A172 (cell line): ENCODE measurements around the gene APOL2. TPM values are rescaled to one million over a fixed set of nuclear protein-coding genes. Genes with fewer than 3 reads are reported as not detected.
"Not testable (repeated sequence)": the region's sequence is repeated elsewhere in the genome, so short reads cannot be mapped to it uniquely, and the experiment has no call there.

Experiments
- DNase-seq: peaks from one replicate; pipeline ENCODE4 v3.0.0-alpha.2; 2015; ENCODE audit warnings: low spot score
- total RNA-seq: library from RNA; depleted of rRNA; stranded (reverse); fragments of >200 nt; shearing (Covaris generic); gene quantifications from 2 replicates; pipeline ENCODE4 v1.2.3, GENCODE V29; 2014; rRNA removed

APOL2 gene
- 43.7 and 46.9 TPM in 2 replicates for total RNA-seq

- peak; percentile 81 for DNase-seq
Measured at GRCh38 chr22:36239401-36240171, at the start of gene APOL2. Gene APOL2 (minus strand): TSS chr22:36239527. CDS start chr22:36233162, 6,365 bp downstream.

- DNase-seq, result no peak
Measured at GRCh38 chr22:36288571-36289405, 49.5 kb upstream of the APOL2 start.

GRCh38 chr22:36287881-36288515 is 48.7 kb upstream of the APOL2 start:
- no peak for DNase-seq

GRCh38 chr22:36286096-36286957 is 47.0 kb upstream of the APOL2 start:
- DNase-seq, result peak; percentile 49

GRCh38 chr22:36285545-36285944 is 46.2 kb upstream of the APOL2 start:
- DNase-seq, result no peak

GRCh38 chr22:36285017-36285416 is 45.7 kb upstream of the APOL2 start:
- DNase-seq, result no peak

- no peak for DNase-seq
Measured at GRCh38 chr22:36284171-36284571, 44.8 kb upstream of the APOL2 start.

GRCh38 chr22:36282328-36282831 is 43.1 kb upstream of the APOL2 start:
- no peak for DNase-seq

GRCh38 chr22:36281781-36282327 is 42.5 kb upstream of the APOL2 start:
- DNase-seq, result no peak

GRCh38 chr22:36280379-36280778 is 41.1 kb upstream of the APOL2 start:
- DNase-seq, result no peak

- no peak for DNase-seq
Measured at GRCh38 chr22:36279219-36279666, 39.9 kb upstream of the APOL2 start.

GRCh38 chr22:36277482-36278291 is 38.4 kb upstream of the APOL2 start:
- peak; percentile 18 for DNase-seq

GRCh38 chr22:36274531-36274930 is 35.2 kb upstream of the APOL2 start:
- DNase-seq, result no peak

GRCh38 chr22:36271951-36272350 is 32.6 kb upstream of the APOL2 start:
- DNase-seq, result not testable (repeated sequence)

- not testable (repeated sequence) for DNase-seq
Measured at GRCh38 chr22:36271231-36271630, 31.9 kb upstream of the APOL2 start.

GRCh38 chr22:36267896-36268485 is 28.7 kb upstream of the APOL2 start:
- no peak for DNase-seq

GRCh38 chr22:36267058-36267457 is 27.7 kb upstream of the APOL2 start:
- DNase-seq, result no peak

GRCh38 chr22:36263886-36264664 is 24.7 kb upstream of the APOL2 start:
- DNase-seq, result not testable (repeated sequence)
